Measurements from ENCODE around the gene SORCS2. TPM values are rescaled to one million over a fixed set of nuclear protein-coding genes. Genes with fewer than 3 reads are reported as not detected.

The SORCS2 gene
- total RNA-seq, 2 experiments from 2014 or later = 0.03 TPM; not detected in 1

DNA sequence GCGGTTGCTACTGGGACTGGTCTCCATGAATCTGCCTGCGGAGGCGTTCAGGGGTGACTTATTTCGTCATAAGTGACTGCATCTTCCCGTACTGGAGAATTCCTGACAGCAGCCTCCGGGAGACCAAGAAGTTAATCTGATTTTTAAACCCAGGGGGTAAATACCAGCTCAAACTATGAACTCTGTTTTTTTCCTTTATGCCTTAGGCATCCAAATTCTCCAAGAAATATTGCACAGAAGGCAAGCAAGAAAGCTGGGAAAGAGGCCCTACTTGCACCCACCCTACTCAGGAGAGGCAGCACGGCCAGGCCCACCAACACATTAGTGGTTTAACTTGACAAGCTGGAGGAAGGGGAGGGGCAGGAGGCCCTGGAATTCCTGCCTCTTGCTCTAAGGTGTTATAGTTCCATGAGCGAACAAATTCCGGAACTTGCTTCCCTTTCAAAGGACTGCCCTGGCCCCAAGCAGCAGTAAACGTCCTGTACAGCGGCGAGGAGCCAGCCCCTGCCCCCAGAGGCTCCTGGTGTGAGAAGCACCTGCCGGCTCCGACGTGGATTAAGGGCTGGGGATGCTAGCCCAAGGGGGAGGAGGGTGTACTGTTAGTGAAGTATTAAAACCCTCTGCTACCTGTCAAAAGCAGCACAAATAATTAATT lies 570.2 kb downstream of the SORCS2 start:
- ChIA-PET POLR2A (no interaction called here), CTCF (ENCODE audit: unreplicated experiment) (no interaction called here)
- Histone ChIP-seq H3K4me1 (ENCODE audit: insufficient read depth, low read length, poor library complexity, severe bottlenecking) (peaks cover 8% of the 10 kb centered on the region), H3K9me2 (ENCODE audit: insufficient read depth, low read length) (no peaks in the 10 kb centered on the region), H3K79me2 (ENCODE audit: insufficient read depth, low read depth, low read length) (no peaks in the 10 kb centered on the region), H3K4me2 (ENCODE audit: low read length) (no peak overlapping the region), H3K9me3 (ENCODE audit: low read length) (no peaks in the 10 kb centered on the region), H3K27ac (ENCODE audit: low read depth, low read length, poor library complexity, severe bottlenecking) (no peak overlapping the region), H4K20me1 (ENCODE audit: insufficient read depth, low read length) (no peaks in the 10 kb centered on the region), H2AFZ (ENCODE audit: low read length) (no peak overlapping the region), H3K4me3 (ENCODE audit: low read depth, low read length, poor library complexity, severe bottlenecking) (no peak overlapping the region), H3K36me3 (ENCODE audit: insufficient read depth, low read length) (no peaks in the 10 kb centered on the region)
- DNase-seq (ENCODE audit: low spot score) = no peak
- intact Hi-C loops (cut with micrococcal nuclease; ENCODE audit: unreplicated experiment) = no loop called here
- TF ChIP-seq EZH2phosphoT487 (IDR thresholded peaks at IDR 0.05; ENCODE audit: borderline replicate concordance, low read depth, low read length) = no peak
- TF ChIP-seq, protein P1, sequence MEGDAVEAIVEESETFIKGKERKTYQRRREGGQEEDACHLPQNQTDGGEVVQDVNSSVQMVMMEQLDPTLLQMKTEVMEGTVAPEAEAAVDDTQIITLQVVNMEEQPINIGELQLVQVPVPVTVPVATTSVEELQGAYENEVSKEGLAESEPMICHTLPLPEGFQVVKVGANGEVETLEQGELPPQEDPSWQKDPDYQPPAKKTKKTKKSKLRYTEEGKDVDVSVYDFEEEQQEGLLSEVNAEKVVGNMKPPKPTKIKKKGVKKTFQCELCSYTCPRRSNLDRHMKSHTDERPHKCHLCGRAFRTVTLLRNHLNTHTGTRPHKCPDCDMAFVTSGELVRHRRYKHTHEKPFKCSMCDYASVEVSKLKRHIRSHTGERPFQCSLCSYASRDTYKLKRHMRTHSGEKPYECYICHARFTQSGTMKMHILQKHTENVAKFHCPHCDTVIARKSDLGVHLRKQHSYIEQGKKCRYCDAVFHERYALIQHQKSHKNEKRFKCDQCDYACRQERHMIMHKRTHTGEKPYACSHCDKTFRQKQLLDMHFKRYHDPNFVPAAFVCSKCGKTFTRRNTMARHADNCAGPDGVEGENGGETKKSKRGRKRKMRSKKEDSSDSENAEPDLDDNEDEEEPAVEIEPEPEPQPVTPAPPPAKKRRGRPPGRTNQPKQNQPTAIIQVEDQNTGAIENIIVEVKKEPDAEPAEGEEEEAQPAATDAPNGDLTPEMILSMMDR (conservative IDR thresholded peaks at IDR 0.05; ENCODE audit: low read length) = no peak
- no TSS peak for BruUV-seq (replicated peaks)

DNA sequence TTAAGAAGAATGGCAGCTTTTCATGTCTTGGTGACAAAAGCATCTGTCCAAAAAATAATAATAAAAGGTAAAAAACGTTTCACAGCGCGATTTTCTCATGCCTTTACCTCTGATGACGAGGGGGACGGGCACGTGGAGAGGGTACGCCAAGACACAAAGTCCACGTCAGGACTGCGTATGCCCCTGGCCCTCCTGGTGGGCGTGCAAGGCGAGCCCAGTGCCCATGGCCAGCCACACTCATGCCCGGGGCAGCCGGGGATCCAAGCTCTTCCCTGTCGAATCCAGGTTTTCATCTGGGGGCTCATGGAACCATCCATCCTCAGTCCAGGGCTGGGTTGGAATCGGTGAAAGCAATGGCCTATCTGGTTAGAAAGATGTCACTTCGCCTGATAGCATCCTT lies 570.8 kb downstream of the SORCS2 start:
- TF ChIP-seq, protein P1 (conservative IDR thresholded peaks at IDR 0.05; ENCODE audit: low read length) = no peak
- TF ChIP-seq EZH2phosphoT487 (IDR thresholded peaks at IDR 0.05; ENCODE audit: borderline replicate concordance, low read depth, low read length) = no peak
- BruUV-seq (replicated peaks) = no TSS peak
- ChIA-PET CTCF (ENCODE audit: unreplicated experiment) (no interaction called here), POLR2A (no interaction called here)
- Histone ChIP-seq H3K9me2 (ENCODE audit: insufficient read depth, low read length) (no peaks in the 10 kb centered on the region), H3K9me3 (ENCODE audit: low read length) (no peaks in the 10 kb centered on the region), H3K27ac (ENCODE audit: low read depth, low read length, poor library complexity, severe bottlenecking) (no peak overlapping the region), H3K79me2 (ENCODE audit: insufficient read depth, low read depth, low read length) (no peaks in the 10 kb centered on the region), H3K4me3 (ENCODE audit: low read depth, low read length, poor library complexity, severe bottlenecking) (no peak overlapping the region), H2AFZ (ENCODE audit: low read length) (no peak overlapping the region), H3K4me2 (ENCODE audit: low read length) (no peak overlapping the region), H4K20me1 (ENCODE audit: insufficient read depth, low read length) (no peaks in the 10 kb centered on the region), H3K36me3 (ENCODE audit: insufficient read depth, low read length) (no peaks in the 10 kb centered on the region), H3K4me1 (ENCODE audit: insufficient read depth, low read length, poor library complexity, severe bottlenecking) (peaks cover 8% of the 10 kb centered on the region)
- intact Hi-C loops (cut with micrococcal nuclease; ENCODE audit: unreplicated experiment) = no loop called here
- no peak for DNase-seq (ENCODE audit: low spot score)

DNA sequence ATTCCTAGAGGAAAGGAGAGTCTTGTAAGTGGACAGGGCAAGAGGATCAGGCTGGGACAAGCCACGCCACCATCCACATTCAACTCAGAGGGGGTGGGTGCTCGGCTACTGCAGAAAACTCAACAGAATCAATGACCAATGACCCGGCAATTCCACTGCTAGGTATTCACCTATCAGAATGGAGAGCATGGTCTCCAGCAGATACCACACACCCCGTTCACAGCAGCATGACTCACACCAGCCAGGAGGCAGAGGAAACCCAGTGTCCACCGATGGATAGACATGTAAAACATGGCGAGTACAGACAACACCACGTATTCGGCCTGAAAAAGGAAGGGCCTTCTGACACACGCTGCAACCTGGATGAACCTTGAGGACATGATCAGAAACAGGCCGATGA lies 571.5 kb downstream of the SORCS2 start:
- no peak overlapping the region for H3K4me2 ChIP-seq (ENCODE audit: low read length)
- H3K36me3 ChIP-seq (ENCODE audit: insufficient read depth, low read length) = no peaks in the 10 kb centered on the region
- no peaks in the 10 kb centered on the region for H4K20me1 ChIP-seq (ENCODE audit: insufficient read depth, low read length)
- intact Hi-C loops (cut with micrococcal nuclease; ENCODE audit: unreplicated experiment) = no loop called here
- H3K27ac ChIP-seq (ENCODE audit: low read depth, low read length, poor library complexity, severe bottlenecking) = no peak overlapping the region
- H3K9me2 ChIP-seq (ENCODE audit: insufficient read depth, low read length) = no peaks in the 10 kb centered on the region
- H2AFZ ChIP-seq (ENCODE audit: low read length) = no peak overlapping the region
- TF ChIP-seq EZH2phosphoT487 (IDR thresholded peaks at IDR 0.05; ENCODE audit: borderline replicate concordance, low read depth, low read length) = no peak
- H3K79me2 ChIP-seq (ENCODE audit: insufficient read depth, low read depth, low read length) = no peaks in the 10 kb centered on the region
- H3K4me3 ChIP-seq (ENCODE audit: low read depth, low read length, poor library complexity, severe bottlenecking) = no peak overlapping the region
- no peaks in the 10 kb centered on the region for H3K9me3 ChIP-seq (ENCODE audit: low read length)
- no peak for DNase-seq (ENCODE audit: low spot score)
- POLR2A ChIA-PET = no interaction called here
- H3K4me1 ChIP-seq (ENCODE audit: insufficient read depth, low read length, poor library complexity, severe bottlenecking) = peaks cover 8% of the 10 kb centered on the region
- BruUV-seq (replicated peaks) = no TSS peak
- CTCF ChIA-PET (ENCODE audit: unreplicated experiment) = no interaction called here

Data from OCI-LY7 (cell line).